ENCODE measurements around the gene MCOLN3. TPM values are rescaled to one million over a fixed set of nuclear protein-coding genes. Genes with fewer than 3 reads are reported as not detected.

MCOLN3 gene
- total RNA-seq, 1 donor from 2014 or later: not detected

GRCh38 chr1:84998642-84999280 lies 49.5 kb downstream of the MCOLN3 start:
- Mint-ChIP-seq H3K4me3 (ENCODE audit: unreplicated experiment) (peak overlapping the region; percentile 67), H3K9me3 (ENCODE audit: low read depth) (peaks cover 12% of the 10 kb centered on the region), H3K27ac (ENCODE audit: unreplicated experiment) (no peak overlapping the region), H3K4me1 (ENCODE audit: low read depth) (peaks cover 16% of the 10 kb centered on the region), H3K36me3 (ENCODE audit: low read depth) (peaks cover 10% of the 10 kb centered on the region), H3K27me3 (ENCODE audit: low read depth) (peaks cover 70% of the 10 kb centered on the region)
- no peak for DNase-seq (ENCODE audit: low spot score)
- no peak for TF ChIP-seq CTCF (IDR thresholded peaks at IDR 0.05)

DNA sequence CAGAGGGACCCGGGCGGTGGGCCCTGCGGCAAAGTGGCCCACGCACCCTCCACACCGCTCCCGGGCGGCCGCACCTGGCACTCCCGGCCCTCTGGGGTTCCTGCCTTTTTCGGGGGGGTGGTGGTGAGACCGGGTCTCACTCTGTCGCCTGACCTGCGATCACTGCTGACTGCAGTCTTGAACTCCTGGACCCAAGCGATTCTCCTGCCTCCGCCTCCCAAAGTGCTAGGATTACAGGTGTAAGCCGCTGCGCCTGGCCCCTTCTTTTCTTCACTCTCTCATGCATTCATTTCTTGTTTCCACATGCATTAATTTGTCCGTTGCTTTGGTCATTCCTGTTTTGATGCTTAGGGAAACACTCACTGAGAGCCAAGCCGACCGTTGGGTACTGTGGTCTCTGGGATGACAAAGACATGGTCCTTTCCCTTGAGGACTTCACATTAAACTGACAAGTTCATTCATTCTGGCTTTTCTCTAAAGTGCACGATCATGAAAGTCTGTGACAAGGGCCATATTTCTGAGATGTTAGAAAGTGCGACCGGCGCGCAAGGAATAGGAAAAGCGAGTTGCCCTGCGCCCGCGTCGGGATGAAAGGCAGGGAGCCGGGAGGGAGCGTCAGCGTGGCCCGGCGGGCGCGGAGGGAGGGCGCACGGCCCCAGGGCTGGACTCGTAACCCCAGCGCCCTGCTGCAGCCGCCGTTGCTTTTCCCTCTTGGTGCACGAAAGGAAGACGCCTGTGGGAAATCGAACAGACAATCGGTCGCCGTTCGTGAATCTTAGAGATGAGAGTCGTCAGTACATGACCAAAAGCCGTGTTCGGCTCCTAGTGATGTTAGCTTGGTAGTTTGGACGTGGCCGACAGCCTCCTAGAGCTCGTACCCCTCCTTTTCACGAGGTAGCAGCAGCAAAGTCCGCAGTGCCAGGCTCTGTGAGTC lies 50.4 kb downstream of the MCOLN3 start:
- Mint-ChIP-seq H3K36me3 (ENCODE audit: low read depth) (peaks cover 8% of the 10 kb centered on the region), H3K9me3 (ENCODE audit: low read depth) (peaks cover 15% of the 10 kb centered on the region), H3K4me3 (ENCODE audit: unreplicated experiment) (peak overlapping the region; percentile 67), H3K27ac (ENCODE audit: unreplicated experiment) (no peak overlapping the region), H3K27me3 (ENCODE audit: low read depth) (peaks cover 66% of the 10 kb centered on the region), H3K4me1 (ENCODE audit: low read depth) (peaks cover 16% of the 10 kb centered on the region)
- TF ChIP-seq CTCF (IDR thresholded peaks at IDR 0.05): no peak
- no peak for DNase-seq (ENCODE audit: low spot score)

DNA sequence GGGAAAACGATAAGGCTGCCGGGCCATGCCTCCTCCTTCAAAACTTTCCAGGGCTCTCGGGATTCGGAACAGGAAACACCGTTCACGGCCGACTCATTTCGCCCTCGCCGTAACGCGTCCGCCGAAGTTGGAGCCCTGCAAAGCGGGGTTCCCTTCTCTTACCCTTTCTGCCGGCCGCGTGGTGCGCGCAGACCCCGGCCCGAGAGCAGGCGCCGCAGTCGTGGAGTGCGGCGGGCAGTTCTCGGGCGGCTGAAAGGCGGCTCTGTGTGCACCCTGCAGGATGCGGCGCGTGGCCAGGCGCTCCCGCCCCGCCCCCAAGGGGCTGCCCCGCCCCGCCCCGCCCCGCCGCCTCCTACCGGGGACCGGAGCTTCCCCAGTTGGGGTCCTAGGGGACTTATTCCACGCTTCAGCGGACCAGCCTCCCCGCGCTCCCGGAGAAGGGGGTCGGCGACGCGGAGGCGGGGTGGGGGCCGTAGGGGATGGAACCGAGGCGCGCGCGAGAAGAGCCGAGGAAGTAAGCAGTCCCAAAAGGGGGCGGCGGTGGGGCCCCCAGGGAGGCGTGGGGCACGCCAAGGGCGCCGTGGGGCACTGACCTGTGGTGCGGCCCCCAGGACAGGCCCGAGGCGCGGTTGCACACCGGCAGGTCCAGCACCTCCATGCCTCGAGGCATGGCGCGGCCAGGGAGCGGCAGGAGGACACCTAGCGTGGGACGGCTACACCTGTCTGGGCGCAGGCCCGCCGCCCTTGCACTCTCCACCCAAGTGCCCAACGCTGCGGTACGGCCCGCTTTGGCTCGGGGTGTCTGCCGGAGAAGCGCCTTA lies 51.2 kb downstream of the MCOLN3 start, which contains the start of gene MCOLN2:
TSS of gene MCOLN2 (minus strand) at position 268 of the 821 bp plus-strand sequence. CDS start at position 27, 241 bp downstream.
- H3K27ac Mint-ChIP-seq (ENCODE audit: unreplicated experiment): no peak within 1 kb of the TSS
- H3K36me3 Mint-ChIP-seq (ENCODE audit: low read depth): peaks cover 10% of the 10 kb centered on the region

DNA sequence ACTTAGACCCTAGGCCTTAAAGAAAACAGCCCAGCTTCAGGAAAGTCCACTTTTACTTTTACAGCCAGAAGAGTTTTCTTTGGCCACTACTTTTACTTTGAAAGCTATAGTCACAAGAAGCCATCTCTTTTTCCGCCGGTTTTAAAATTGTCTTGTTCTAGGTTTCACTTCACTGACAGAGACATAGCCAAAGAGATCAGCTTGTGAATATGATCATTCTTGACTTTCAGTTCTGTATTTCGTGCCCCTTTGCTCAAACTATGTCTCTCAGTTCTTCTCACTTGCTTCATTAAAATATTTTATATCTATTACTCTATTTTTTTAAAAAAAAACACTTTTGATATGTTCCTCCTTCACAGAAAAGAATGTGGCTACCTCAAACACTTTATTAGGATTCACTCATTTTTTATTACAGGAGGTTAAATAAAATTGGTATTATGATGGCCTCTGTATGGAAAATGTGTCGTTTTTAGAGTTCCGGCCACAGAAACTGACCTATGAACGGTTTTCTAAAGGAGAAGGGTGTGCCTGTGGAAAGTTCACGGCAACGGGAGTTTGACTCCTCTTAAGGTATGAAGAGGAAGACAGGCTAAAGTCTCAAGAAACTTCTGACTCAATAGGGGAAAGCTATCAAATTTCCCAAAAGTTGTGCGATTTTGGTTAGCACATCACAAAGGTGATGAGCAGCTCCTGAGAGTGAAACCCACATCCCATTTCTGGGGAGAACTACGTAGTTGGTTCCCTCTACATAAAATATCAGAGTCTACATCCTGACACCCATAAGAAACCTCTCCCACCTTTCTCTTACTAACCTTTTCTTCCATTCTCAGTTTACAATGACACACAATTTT lies 52.6 kb downstream of the MCOLN3 start:
- DNase-seq (ENCODE audit: low spot score): no peak
- peaks cover 16% of the 10 kb centered on the region for H3K4me1 Mint-ChIP-seq (ENCODE audit: low read depth)
- no peak overlapping the region for H3K4me3 Mint-ChIP-seq (ENCODE audit: unreplicated experiment)
- no peak overlapping the region for H3K27ac Mint-ChIP-seq (ENCODE audit: unreplicated experiment)
- TF ChIP-seq CTCF (IDR thresholded peaks at IDR 0.05): no peak
- H3K9me3 Mint-ChIP-seq (ENCODE audit: low read depth): peaks cover 15% of the 10 kb centered on the region
- H3K27me3 Mint-ChIP-seq (ENCODE audit: low read depth): peaks cover 63% of the 10 kb centered on the region
- H3K36me3 Mint-ChIP-seq (ENCODE audit: low read depth): peaks cover 10% of the 10 kb centered on the region

More for the DNA sequence above, 51.2 kb downstream of the MCOLN3 start, which contains the start of gene MCOLN2:
- no peak for TF ChIP-seq CTCF (IDR thresholded peaks at IDR 0.05)
- peaks cover 66% of the 10 kb centered on the region for H3K27me3 Mint-ChIP-seq (ENCODE audit: low read depth)
- peaks cover 16% of the 10 kb centered on the region for H3K4me1 Mint-ChIP-seq (ENCODE audit: low read depth)
- no peak for DNase-seq (ENCODE audit: low spot score)
- H3K9me3 Mint-ChIP-seq (ENCODE audit: low read depth): peaks cover 15% of the 10 kb centered on the region
- H3K4me3 Mint-ChIP-seq (ENCODE audit: unreplicated experiment): peak within 1 kb of the TSS; percentile 67
